H1 (cell line): Measurements from ENCODE around the gene GMFB. TPM values are rescaled to one million over a fixed set of nuclear protein-coding genes. Genes with fewer than 3 reads are reported as not detected.
"Not testable (repeated sequence)": the region's sequence is repeated elsewhere in the genome, so short reads cannot be mapped to it uniquely, and the experiment has no call there.

Source experiments
- CTCF ChIA-PET: fragments of 300-600 bp; sonication (Branson Sonifier 250); formaldehyde crosslinking; loops from one replicate; lab custom pipeline; 2021; ENCODE audit not compliant: partially characterized antibody; lab: Charles Lee
- POLR2A ChIA-PET: fragments of 300-600 bp; sonication (Branson Sonifier 250); formaldehyde crosslinking; loops from one replicate; lab custom pipeline; 2021; ENCODE audit warnings: inconsistent platforms; ENCODE audit not compliant: partially characterized antibody; lab: Charles Lee
- DNase-seq, 2 experiments: peaks; one replicate each; pipeline versions ENCODE4 v3.0.0 to v3.0.0-alpha.2; 2010 to 2022; ENCODE audit warnings: low spot score in 2 of 2, low read depth in 1 of 2, mixed read lengths in 1 of 2
- FAIRE-seq: peaks from 2 replicates; lab custom pipeline; 2011; peaks lifted over from hg19 to GRCh38; lab: Jason Lieb, UNC
- H2AFZ ChIP-seq: 2 replicates; pipeline ENCODE4 v1.8.1; 2012; ENCODE audit warnings: low read length, inconsistent platforms
- H2AK5ac ChIP-seq: 2 replicates; pipeline ENCODE4 v1.6.1; 2013; ENCODE audit warnings: low read depth, low read length
- H2BK120ac ChIP-seq: replicated peaks from 2 replicates; pipeline ENCODE3; 2013; ENCODE audit warnings: low read depth, low read length, inconsistent platforms
- H2BK12ac ChIP-seq: 2 replicates; pipeline ENCODE4 v1.6.1; 2013; ENCODE audit warnings: low read depth, low read length
- H2BK15ac ChIP-seq: 2 replicates; pipeline ENCODE4 v1.6.1; 2013; ENCODE audit warnings: low read length
- H2BK20ac ChIP-seq: 2 replicates; pipeline ENCODE4 v1.6.1; 2013; ENCODE audit warnings: low read length
- H2BK5ac ChIP-seq: 2 replicates; pipeline ENCODE4 v1.6.1; 2013; ENCODE audit warnings: low read depth, low read length
- H3K14ac ChIP-seq: 2 replicates; pipeline ENCODE4 v1.6.1; 2013; ENCODE audit warnings: inconsistent platforms; ENCODE audit not compliant: insufficient read length
- H3K18ac ChIP-seq: 2 replicates; pipeline ENCODE4 v1.6.1; 2013; ENCODE audit warnings: low read length; ENCODE audit errors: extremely low read depth
- H3K23ac ChIP-seq: 2 replicates; pipeline ENCODE4 v1.6.1; 2013; ENCODE audit warnings: inconsistent platforms; ENCODE audit not compliant: insufficient read length
- H3K23me2 ChIP-seq: 2 replicates; pipeline ENCODE4 v1.6.1; 2013; ENCODE audit warnings: low read depth, low read length
- H3K27ac ChIP-seq: 2 replicates; pipeline ENCODE4 v1.6.1; 2011; ENCODE audit warnings: low read depth, low read length, inconsistent platforms
- H3K27me3 ChIP-seq, 4 experiments: replicated peaks in 1 of 4; 1 replicate in 1 of 4; 2 replicates in 3 of 4; pipeline versions ENCODE4 v1.6.1 to v1.8.1; 2011 to 2013; ENCODE audit warnings: low read length in 3 of 4, mild to moderate bottlenecking in 3 of 4, inconsistent platforms in 2 of 4, mixed read lengths in 2 of 4, moderate library complexity in 1 of 4; ENCODE audit not compliant: control insufficient read depth in 3 of 4, insufficient read depth in 3 of 4; ENCODE audit errors: extremely low read depth in 1 of 4
- H3K36me3 ChIP-seq, 4 experiments: 2 replicates each; pipeline versions ENCODE4 v1.6.1 to v1.8.1; 2011 to 2013; ENCODE audit warnings: mild to moderate bottlenecking in 4 of 4, low read length in 3 of 4, moderate library complexity in 2 of 4, control low read depth in 1 of 4, inconsistent platforms in 1 of 4; ENCODE audit not compliant: insufficient read depth in 4 of 4, control insufficient read depth in 2 of 4
- H3K4ac ChIP-seq: replicated peaks from 2 replicates; pipeline ENCODE3; 2013; ENCODE audit warnings: low read length, low read depth, mixed read lengths, inconsistent platforms; ENCODE audit not compliant: insufficient read length
- H3K4me1 ChIP-seq, 4 experiments: replicated peaks in 1 of 4; 1 replicate in 1 of 4; 2 replicates in 3 of 4; pipeline versions ENCODE4 v1.6.1 to v1.8.1; 2011 to 2013; ENCODE audit warnings: low read length in 3 of 4, inconsistent platforms in 2 of 4, mixed read lengths in 1 of 4; ENCODE audit not compliant: insufficient read depth in 4 of 4, control insufficient read depth in 3 of 4
- H3K4me2 ChIP-seq, 2 experiments: 2 replicates each; pipeline versions ENCODE4 v1.6.1 to v1.8.1; 2011 to 2013; ENCODE audit warnings: low read depth in 2 of 2, low read length in 2 of 2, control low read depth in 1 of 2, inconsistent platforms in 1 of 2, mild to moderate bottlenecking in 1 of 2; ENCODE audit not compliant: insufficient read depth in 1 of 2
- H3K4me3 ChIP-seq, 4 experiments: fragments of 200-600, 300-600 bp in 1 of 4; sonication (generic), shearing (Covaris generic), sonication (Bioruptor Twin) in 1 of 4; 2 replicates each; pipeline versions ENCODE4 v1.5.1 to v1.8.1; 2011 to 2016; ENCODE audit warnings: low read length in 4 of 4, low read depth in 3 of 4, control low read depth in 2 of 4, inconsistent platforms in 2 of 4, mild to moderate bottlenecking in 2 of 4, mixed read lengths in 1 of 4, moderate library complexity in 1 of 4; ENCODE audit not compliant: insufficient read depth in 2 of 4; ENCODE audit errors: extremely low read depth in 1 of 4
- H3K56ac ChIP-seq: replicated peaks from 2 replicates; pipeline ENCODE3; 2013; ENCODE audit warnings: low read depth, mild to moderate bottlenecking, mixed read lengths, low read length, inconsistent platforms; ENCODE audit not compliant: insufficient read length
- H3K79me1 ChIP-seq: 2 replicates; pipeline ENCODE4 v1.6.1; 2013; ENCODE audit warnings: low read depth, low read length, control low read depth
- H3K79me2 ChIP-seq, 2 experiments: 2 replicates each; pipeline versions ENCODE4 v1.6.1 to v1.8.1; 2012 to 2013; ENCODE audit warnings: low read length in 2 of 2, mild to moderate bottlenecking in 2 of 2, inconsistent platforms in 1 of 2; ENCODE audit not compliant: insufficient read depth in 2 of 2, control insufficient read depth in 1 of 2
- H3K9ac ChIP-seq, 4 experiments: replicated peaks in 1 of 4; 1 replicate in 1 of 4; 2 replicates in 3 of 4; pipeline versions ENCODE4 v1.6.1 to v1.8.1; 2011 to 2013; ENCODE audit warnings: low read depth in 3 of 4, low read length in 3 of 4, control low read depth in 2 of 4, mild to moderate bottlenecking in 2 of 4, moderate library complexity in 2 of 4, inconsistent platforms in 1 of 4; ENCODE audit errors: extremely low read depth in 1 of 4
- H3K9me3 ChIP-seq, 2 experiments: 2 replicates each; pipeline versions ENCODE4 v1.6.1 to v1.8.1; 2012 to 2013; ENCODE audit warnings: mild to moderate bottlenecking in 2 of 2, moderate library complexity in 2 of 2, control low read depth in 1 of 2, inconsistent platforms in 1 of 2, low read depth in 1 of 2, low read length in 1 of 2, mixed read lengths in 1 of 2; ENCODE audit not compliant: insufficient read depth in 2 of 2
- H4K20me1 ChIP-seq, 2 experiments: replicated peaks in 1 of 2; 2 replicates each; pipeline versions ENCODE3 to v1.8.1; 2011 to 2013; ENCODE audit warnings: inconsistent platforms in 2 of 2, low read length in 2 of 2, mild to moderate bottlenecking in 1 of 2; ENCODE audit not compliant: insufficient read depth in 2 of 2, control insufficient read depth in 1 of 2
- H4K5ac ChIP-seq: 2 replicates; pipeline ENCODE4 v1.6.1; 2013; ENCODE audit warnings: low read length, low read depth, mixed read lengths, inconsistent platforms; ENCODE audit not compliant: insufficient read length
- H4K8ac ChIP-seq: 2 replicates; pipeline ENCODE4 v1.8.0; 2013; ENCODE audit warnings: mild to moderate bottlenecking, moderate library complexity, low read length, inconsistent platforms; ENCODE audit not compliant: insufficient read depth; ENCODE audit errors: extremely low read depth
- H4K91ac ChIP-seq: replicated peaks from 2 replicates; pipeline ENCODE3; 2013; ENCODE audit warnings: low read length, mixed read lengths, inconsistent platforms; ENCODE audit not compliant: insufficient read length
- WGBS, 2 experiments: shearing (Covaris generic) in 1 of 2; methylation state at CpG; one replicate each; pipeline versions ENCODE4 v1.1.6 to v1.1.7; 2013 to 2015; ENCODE audit warnings: low lambda C conversion rate in 2 of 2, mixed read lengths in 2 of 2, inconsistent platforms in 1 of 2, low coverage in 1 of 2, missing lambda C conversion rate in 1 of 2; ENCODE audit not compliant: insufficient replicate concordance in 2 of 2, insufficient coverage in 1 of 2, insufficient read length in 1 of 2; ENCODE audit errors: extremely low coverage in 1 of 2, missing lambda C conversion rate in 1 of 2; 5-methylcytosine and 5-hydroxymethylcytosine counted together
- polyA plus RNA-seq, 7 experiments: library from polyadenylated mRNA; depleted of rRNA in 3 of 7; stranded (reverse) in 5 of 7; unstranded in 2 of 7; fragments of >200 nt in 5 of 7; fragments of 200-250 nt in 2 of 7; gene quantifications; 1 replicate in 5 of 7; 2 replicates in 1 of 7; 4 replicates in 1 of 7; pipeline versions ENCODE4 v1.2.1 to v1.2.3, GENCODE V29; 2011 to 2013; ENCODE audit warnings: missing spikeins in 2 of 7, mixed read lengths in 2 of 7
- total RNA-seq: library from RNA; stranded (reverse); fragmentation: NEBNext Ultra II Directional; extraction: Animal tissue kit (Norgen Biotek cat#: 25700); gene quantifications from 2 replicates; pipeline ENCODE4 v1.2.1, GENCODE V29; 2021

The GMFB gene
- total and polyA plus RNA-seq, 2 of the 8 experiments (the other 6 are each of a cell fraction or from before 2014, with no cell fraction given) = 17.9 to 77.3 TPM

GRCh38 chr14:54442961-54443360 is 45.8 kb downstream of the GMFB start:
- not testable (repeated sequence) for H3K4ac ChIP-seq, FAIRE-seq

More at GRCh38 chr14:54442961-54443360, 45.8 kb downstream of the GMFB start:
- H3K56ac ChIP-seq, H2BK5ac ChIP-seq, H3K27me3 ChIP-seq, POLR2A ChIA-PET, H4K5ac ChIP-seq, H2BK20ac ChIP-seq, H3K18ac ChIP-seq, H4K91ac ChIP-seq, H2BK12ac ChIP-seq, H3K4me3 ChIP-seq, H3K4me1 ChIP-seq, H3K9me3 ChIP-seq, H3K79me1 ChIP-seq, H4K20me1 ChIP-seq, H2AFZ ChIP-seq, H3K27ac ChIP-seq, H3K36me3 ChIP-seq, H2BK15ac ChIP-seq, H4K8ac ChIP-seq, H3K14ac ChIP-seq, DNase-seq, H3K9ac ChIP-seq, H3K23ac ChIP-seq, H2AK5ac ChIP-seq, H3K4me2 ChIP-seq, H2BK120ac ChIP-seq, H3K23me2 ChIP-seq: not testable (repeated sequence)
- CTCF ChIA-PET = interaction anchor here (1.0 to 3.2 kb wide), 7 partner anchors 11 to 76 kb away, joined by 3 to 9 read pairs (median 4); partner anchors contain the start of gene GMFB
- 96% methylated on average over 17 of the region's 23 CpGs; no CpG with 5 or more reads in 1 of the 2 experiments for WGBS, 2 experiments
- peaks cover 13 to 27% of the 10 kb centered on the region in 2 experiments for H3K79me2 ChIP-seq
